ENCODE results near the gene OXNAD1. TPM values are rescaled to one million over a fixed set of nuclear protein-coding genes. Genes with fewer than 3 reads are reported as not detected.

Gene OXNAD1
- total RNA-seq, 1 experiment from 2014 or later = 27.6 TPM

- TF ChIP-seq CTCF (IDR thresholded peaks at IDR 0.05; ENCODE audit: unreplicated experiment) = no peak
- Mint-ChIP-seq H3K27ac (ENCODE audit: low read depth, unreplicated experiment) (peak overlapping the region; percentile 79), H3K27me3 (ENCODE audit: insufficient read depth, unreplicated experiment) (no peaks in the 10 kb centered on the region), H3K36me3 (ENCODE audit: insufficient read depth, unreplicated experiment) (peaks cover 6% of the 10 kb centered on the region), H3K4me3 (ENCODE audit: unreplicated experiment) (no peak overlapping the region), H3K4me1 (ENCODE audit: insufficient read depth, unreplicated experiment) (peaks cover 33% of the 10 kb centered on the region), H3K9me3 (ENCODE audit: unreplicated experiment) (no peaks in the 10 kb centered on the region)
- ChIA-PET CTCF (interaction anchor here (0.5 to 5.0 kb wide), 4 partner anchors 60 to 1669 kb away, joined by 3 to 64 read pairs (median 5); no protein-coding TSS in a partner anchor), POLR2A (interaction anchor here (0.6 to 1.7 kb wide), 10 partner anchors 12 to 971 kb away, joined by 3 to 9 read pairs (median 4); partner anchors contain the start of genes DPH3 and OXNAD1)
- intact Hi-C loops (cut with micrococcal nuclease) = no loop called here
- BruUV-seq (replicated peaks) = no TSS peak
- DNase-seq (ENCODE audit: unreplicated experiment) = peak; percentile 82
Observed at GRCh38 chr3:16240229-16241023, 24.6 kb upstream of the OXNAD1 start.

- Mint-ChIP-seq H3K27ac (ENCODE audit: low read depth, unreplicated experiment) (peak overlapping the region; percentile 79), H3K9me3 (ENCODE audit: unreplicated experiment) (no peaks in the 10 kb centered on the region), H3K27me3 (ENCODE audit: insufficient read depth, unreplicated experiment) (no peaks in the 10 kb centered on the region), H3K36me3 (ENCODE audit: insufficient read depth, unreplicated experiment) (peaks cover 6% of the 10 kb centered on the region), H3K4me1 (ENCODE audit: insufficient read depth, unreplicated experiment) (peaks cover 33% of the 10 kb centered on the region), H3K4me3 (ENCODE audit: unreplicated experiment) (no peak overlapping the region)
- intact Hi-C loops (cut with micrococcal nuclease) = no loop called here
- CTCF ChIA-PET = interaction anchor here (0.5 to 5.0 kb wide), 6 partner anchors 30 to 1669 kb away, joined by 3 to 64 read pairs (median 4); no protein-coding TSS in a partner anchor
- no peak for TF ChIP-seq CTCF (IDR thresholded peaks at IDR 0.05; ENCODE audit: unreplicated experiment)
- no peak for DNase-seq (ENCODE audit: unreplicated experiment)
- POLR2A ChIA-PET = interaction anchor here (0.6 to 1.7 kb wide), 11 partner anchors 11 to 972 kb away, joined by 3 to 9 read pairs (median 4); partner anchors contain the start of genes DPH3 and OXNAD1
- no TSS peak for BruUV-seq (replicated peaks)
Observed at GRCh38 chr3:16241225-16241624, 23.8 kb upstream of the OXNAD1 start.

GRCh38 chr3:16242177-16242576 is 22.8 kb upstream of the OXNAD1 start:
- ChIA-PET POLR2A (interaction anchor here (0.7 to 1.0 kb wide), 2 partner anchors 59 kb away, joined by 3 to 4 read pairs; no protein-coding TSS in a partner anchor), CTCF (interaction anchor here (5.0 kb wide), 1 partner anchor 193 kb away, joined by 64 read pairs; no protein-coding TSS in a partner anchor)
- no peak for TF ChIP-seq CTCF (IDR thresholded peaks at IDR 0.05; ENCODE audit: unreplicated experiment)
- BruUV-seq (replicated peaks) = no TSS peak
- Mint-ChIP-seq H3K9me3 (ENCODE audit: unreplicated experiment) (no peaks in the 10 kb centered on the region), H3K4me3 (ENCODE audit: unreplicated experiment) (no peak overlapping the region), H3K36me3 (ENCODE audit: insufficient read depth, unreplicated experiment) (peaks cover 6% of the 10 kb centered on the region), H3K4me1 (ENCODE audit: insufficient read depth, unreplicated experiment) (peaks cover 39% of the 10 kb centered on the region), H3K27ac (ENCODE audit: low read depth, unreplicated experiment) (no peak overlapping the region), H3K27me3 (ENCODE audit: insufficient read depth, unreplicated experiment) (no peaks in the 10 kb centered on the region)
- no peak for DNase-seq (ENCODE audit: unreplicated experiment)
- intact Hi-C loops (cut with micrococcal nuclease) = no loop called here

Measured in MCF 10A (cell line).